ENCODE data around the gene AMER3. TPM values are rescaled to one million over a fixed set of nuclear protein-coding genes. Genes with fewer than 3 reads are reported as not detected.

The AMER3 gene
- total RNA-seq, 1 experiment from 2014 or later = not detected

DNA sequence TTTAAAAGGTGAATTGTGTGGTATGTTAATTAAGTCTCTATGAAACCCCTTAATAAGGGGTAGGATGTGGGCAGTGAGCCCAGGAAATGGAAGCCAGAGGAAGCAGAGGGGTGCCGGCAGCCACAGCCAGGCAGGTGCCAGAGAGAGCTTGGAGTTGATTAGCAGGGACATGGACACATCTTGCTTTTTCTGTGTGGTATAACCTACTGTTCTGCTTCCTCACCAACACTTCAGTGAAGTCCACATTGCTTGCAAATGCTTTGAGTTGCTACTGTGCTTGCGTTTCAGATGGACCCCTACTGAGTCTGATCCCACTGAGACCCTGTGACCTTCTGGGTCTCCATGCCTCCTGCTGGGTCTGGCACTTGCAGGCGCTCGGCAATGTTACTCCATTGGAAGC lies 51.0 kb downstream of the AMER3 start:
- Histone ChIP-seq H3K36me3 (ENCODE audit: insufficient read depth, low read length, poor library complexity, severe bottlenecking) (no peaks in the 10 kb centered on the region), H3K4me1 (ENCODE audit: insufficient read depth, low read length, poor library complexity, severe bottlenecking) (peaks cover 4% of the 10 kb centered on the region), H3K9me3 (ENCODE audit: low read depth, low read length, poor library complexity, severe bottlenecking) (no peaks in the 10 kb centered on the region), H3K27me3 (replicated peaks; ENCODE audit: insufficient read depth, low read depth, low read length, poor library complexity) (no peaks in the 10 kb centered on the region), H3K4me3 (ENCODE audit: low read depth, low read length, poor library complexity, severe bottlenecking) (no peak overlapping the region), H3K27ac (ENCODE audit: low read depth, low read length, poor library complexity, severe bottlenecking) (no peak overlapping the region)
- CTCF ChIA-PET = no interaction called here
- intact Hi-C loops (cut with micrococcal nuclease; ENCODE audit: unreplicated experiment) = no loop called here
- no peak for TF ChIP-seq EZH2 (IDR thresholded peaks at IDR 0.05; ENCODE audit: borderline replicate concordance, low read depth, low read length, poor library complexity, severe bottlenecking)
- TF ChIP-seq CTCF (conservative IDR thresholded peaks at IDR 0.05; ENCODE audit: low read depth, low read length) = no peak
- POLR2A ChIA-PET (ENCODE audit: low non-redundant PET) = no interaction called here
- BruUV-seq (replicated peaks) = no TSS peak
- no peak for DNase-seq (ENCODE audit: low spot score)

GRCh38 chr2:130807659-130808385 lies 52.5 kb downstream of the AMER3 start:
- no peaks in the 10 kb centered on the region for H3K9me3 ChIP-seq (ENCODE audit: low read depth, low read length, poor library complexity, severe bottlenecking)
- POLR2A ChIA-PET (ENCODE audit: low non-redundant PET) = no interaction called here
- no peak overlapping the region for H3K27ac ChIP-seq (ENCODE audit: low read depth, low read length, poor library complexity, severe bottlenecking)
- no peak for DNase-seq (ENCODE audit: low spot score)
- TF ChIP-seq CTCF (conservative IDR thresholded peaks at IDR 0.05; ENCODE audit: low read depth, low read length) = no peak
- no peak for TF ChIP-seq EZH2 (IDR thresholded peaks at IDR 0.05; ENCODE audit: borderline replicate concordance, low read depth, low read length, poor library complexity, severe bottlenecking)
- intact Hi-C loops (cut with micrococcal nuclease; ENCODE audit: unreplicated experiment) = no loop called here
- H3K27me3 ChIP-seq (replicated peaks; ENCODE audit: insufficient read depth, low read depth, low read length, poor library complexity) = no peaks in the 10 kb centered on the region
- CTCF ChIA-PET = no interaction called here
- no peak overlapping the region for H3K4me3 ChIP-seq (ENCODE audit: low read depth, low read length, poor library complexity, severe bottlenecking)
- H3K36me3 ChIP-seq (ENCODE audit: insufficient read depth, low read length, poor library complexity, severe bottlenecking) = no peaks in the 10 kb centered on the region
- peaks cover 4% of the 10 kb centered on the region for H3K4me1 ChIP-seq (ENCODE audit: insufficient read depth, low read length, poor library complexity, severe bottlenecking)
- no TSS peak for BruUV-seq (replicated peaks)

DNA sequence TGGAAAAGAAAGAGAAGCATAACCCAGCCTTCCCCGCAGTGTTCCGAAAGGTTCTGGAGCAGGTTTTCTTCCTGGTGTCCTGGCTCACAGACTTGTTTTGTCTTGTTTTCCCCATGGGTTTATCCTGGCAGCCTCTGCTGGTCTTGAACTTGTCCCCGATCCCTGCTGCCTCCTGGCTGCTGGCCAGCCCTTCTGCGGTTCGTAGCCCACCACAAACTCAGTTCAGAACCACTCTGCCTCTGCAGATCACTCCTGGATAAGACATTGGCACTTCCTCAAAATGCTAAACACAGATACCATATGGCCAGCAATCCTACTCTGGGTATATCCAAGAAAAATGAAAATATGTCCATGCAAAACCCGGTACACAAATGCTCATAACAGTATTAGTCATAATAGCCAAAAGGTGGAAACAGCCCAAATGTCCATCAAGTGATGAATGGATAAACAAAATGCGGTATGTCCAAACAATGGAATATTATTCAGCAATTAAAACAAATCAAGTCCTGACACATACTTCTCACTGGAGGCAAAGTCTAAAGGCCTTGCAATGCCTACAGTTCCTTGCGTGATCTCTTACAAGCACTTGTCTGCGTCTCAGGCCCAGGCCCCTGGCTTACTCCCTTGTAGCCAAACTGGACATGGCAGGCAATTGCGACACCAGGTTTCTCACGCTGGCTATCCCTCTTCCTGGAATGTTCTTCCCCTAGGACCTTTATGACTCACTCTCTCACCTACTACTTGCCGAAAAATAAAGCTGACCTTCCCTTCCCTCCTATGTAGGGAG lies 53.3 kb downstream of the AMER3 start:
- Histone ChIP-seq H3K9me3 (ENCODE audit: low read depth, low read length, poor library complexity, severe bottlenecking) (no peaks in the 10 kb centered on the region), H3K36me3 (ENCODE audit: insufficient read depth, low read length, poor library complexity, severe bottlenecking) (no peaks in the 10 kb centered on the region), H3K27ac (ENCODE audit: low read depth, low read length, poor library complexity, severe bottlenecking) (no peak overlapping the region), H3K4me1 (ENCODE audit: insufficient read depth, low read length, poor library complexity, severe bottlenecking) (peaks cover 4% of the 10 kb centered on the region), H3K4me3 (ENCODE audit: low read depth, low read length, poor library complexity, severe bottlenecking) (no peak overlapping the region), H3K27me3 (replicated peaks; ENCODE audit: insufficient read depth, low read depth, low read length, poor library complexity) (no peaks in the 10 kb centered on the region)
- TF ChIP-seq CTCF (conservative IDR thresholded peaks at IDR 0.05; ENCODE audit: low read depth, low read length) (no peak), EZH2 (IDR thresholded peaks at IDR 0.05; ENCODE audit: borderline replicate concordance, low read depth, low read length, poor library complexity, severe bottlenecking) (no peak)
- DNase-seq (ENCODE audit: low spot score) = no peak
- POLR2A ChIA-PET (ENCODE audit: low non-redundant PET) = no interaction called here
- CTCF ChIA-PET = no interaction called here
- BruUV-seq (replicated peaks) = no TSS peak
- intact Hi-C loops (cut with micrococcal nuclease; ENCODE audit: unreplicated experiment) = no loop called here
